ENCODE measurements around the gene SYT8.

DNA sequence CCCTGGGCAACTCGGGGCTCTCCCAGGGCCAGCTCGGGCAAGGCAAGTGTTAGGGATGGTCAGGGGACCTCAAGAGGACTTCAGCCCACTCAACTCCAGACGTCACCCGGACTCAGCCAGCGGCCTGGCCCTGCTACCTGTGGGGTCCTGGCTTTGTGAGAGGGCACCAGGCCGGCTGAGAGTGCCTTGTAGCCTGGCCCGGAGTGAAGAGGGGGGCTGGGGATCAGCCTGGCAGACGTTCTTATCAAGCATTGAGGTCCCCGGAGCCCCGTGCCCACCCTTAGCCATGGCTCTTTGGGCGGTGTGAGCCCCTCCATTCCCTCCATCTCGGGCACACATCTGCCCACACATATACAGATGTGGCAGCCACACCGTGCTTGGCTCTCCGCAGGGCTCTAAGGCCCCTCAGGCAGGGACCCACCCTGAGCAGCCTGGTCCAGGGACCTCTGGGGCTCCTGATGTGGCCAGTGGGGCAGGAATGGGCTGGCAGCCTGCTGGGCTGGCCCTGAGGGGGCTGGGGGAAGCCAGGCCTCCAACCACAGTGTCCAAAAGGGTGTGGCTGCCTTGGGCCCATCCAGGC is 33.4 kb downstream of the SYT8 start:
- TF ChIP-seq, protein P1, sequence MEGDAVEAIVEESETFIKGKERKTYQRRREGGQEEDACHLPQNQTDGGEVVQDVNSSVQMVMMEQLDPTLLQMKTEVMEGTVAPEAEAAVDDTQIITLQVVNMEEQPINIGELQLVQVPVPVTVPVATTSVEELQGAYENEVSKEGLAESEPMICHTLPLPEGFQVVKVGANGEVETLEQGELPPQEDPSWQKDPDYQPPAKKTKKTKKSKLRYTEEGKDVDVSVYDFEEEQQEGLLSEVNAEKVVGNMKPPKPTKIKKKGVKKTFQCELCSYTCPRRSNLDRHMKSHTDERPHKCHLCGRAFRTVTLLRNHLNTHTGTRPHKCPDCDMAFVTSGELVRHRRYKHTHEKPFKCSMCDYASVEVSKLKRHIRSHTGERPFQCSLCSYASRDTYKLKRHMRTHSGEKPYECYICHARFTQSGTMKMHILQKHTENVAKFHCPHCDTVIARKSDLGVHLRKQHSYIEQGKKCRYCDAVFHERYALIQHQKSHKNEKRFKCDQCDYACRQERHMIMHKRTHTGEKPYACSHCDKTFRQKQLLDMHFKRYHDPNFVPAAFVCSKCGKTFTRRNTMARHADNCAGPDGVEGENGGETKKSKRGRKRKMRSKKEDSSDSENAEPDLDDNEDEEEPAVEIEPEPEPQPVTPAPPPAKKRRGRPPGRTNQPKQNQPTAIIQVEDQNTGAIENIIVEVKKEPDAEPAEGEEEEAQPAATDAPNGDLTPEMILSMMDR (conservative IDR thresholded peaks at IDR 0.05; ENCODE audit: low read length) = no peak
- no peak for TF ChIP-seq EZH2phosphoT487 (IDR thresholded peaks at IDR 0.05; ENCODE audit: borderline replicate concordance, low read depth, low read length)
